Omental fat pad (tissue), 4 donors: ENCODE data around the gene SSB. TPM values are rescaled to one million over a fixed set of nuclear protein-coding genes. Genes with fewer than 3 reads are reported as not detected.

Experiments used
- ATAC-seq: fragments of 150-250 bp; one replicate; pipeline ENCODE4 v1.9.1; 2016; ENCODE audit warnings: mild to moderate bottlenecking, moderate library complexity; ENCODE audit not compliant: low FRiP score
- DNase-seq: peaks from one replicate; pipeline ENCODE4 v3.0.0-alpha.2; 2019; ENCODE audit warnings: low spot score
- CTCF ChIP-seq, 3 donors: fragments of 450-650 bp; IDR thresholded peaks; one replicate each; pipeline ENCODE4 v1.5.1; 2016 to 2017; ENCODE audit warnings: antibody characterized with exemption in 3 of 3, mild to moderate bottlenecking in 3 of 3, moderate library complexity in 2 of 3
- total RNA-seq, 4 donors: library from RNA; depleted of rRNA; stranded (reverse); fragments of >200 nt; gene quantifications; one replicate each; pipeline ENCODE4 v1.1.0, GENCODE V29; 2016

The SSB gene
- total RNA-seq, 4 donors from 2014 or later = 70.3 to 246 (median 111) TPM

- no peak for TF ChIP-seq CTCF (IDR thresholded peaks at IDR 0.05)
- no peak for DNase-seq
- ATAC-seq = peak; percentile 28
Observed at GRCh38 chr2:169768262-169768995, 30.2 kb upstream of the SSB start.

GRCh38 chr2:169771021-169771420 is 27.6 kb upstream of the SSB start:
- no peak for ATAC-seq

GRCh38 chr2:169771612-169772011 is 27.1 kb upstream of the SSB start:
- TF ChIP-seq CTCF (IDR thresholded peaks at IDR 0.05) = no peak
- no peak for ATAC-seq
- no peak for DNase-seq

More at GRCh38 chr2:169771021-169771420, 27.6 kb upstream of the SSB start:
- no peak for DNase-seq
- no peak for TF ChIP-seq CTCF (IDR thresholded peaks at IDR 0.05)

GRCh38 chr2:169772651-169773050 is 26.0 kb upstream of the SSB start:
- no peak for TF ChIP-seq CTCF (IDR thresholded peaks at IDR 0.05)
- DNase-seq (no peak), ATAC-seq (no peak)

GRCh38 chr2:169775354-169775753 is 23.3 kb upstream of the SSB start:
- no peak for DNase-seq
- TF ChIP-seq CTCF (IDR thresholded peaks at IDR 0.05) = no peak
- ATAC-seq = no peak

GRCh38 chr2:169775765-169776164 is 22.9 kb upstream of the SSB start:
- DNase-seq = no peak
- TF ChIP-seq CTCF (IDR thresholded peaks at IDR 0.05) = no peak
- no peak for ATAC-seq

GRCh38 chr2:169776252-169776761 is 22.4 kb upstream of the SSB start:
- ATAC-seq (no peak), DNase-seq (no peak)
- no peak for TF ChIP-seq CTCF (IDR thresholded peaks at IDR 0.05)
